Fibroblast of lung (primary cell): ENCODE measurements around the gene PPP2R1A. TPM values are rescaled to one million over a fixed set of nuclear protein-coding genes. Genes with fewer than 3 reads are reported as not detected.
"Not testable (repeated sequence)": the region's sequence is repeated elsewhere in the genome, so short reads cannot be mapped to it uniquely, and the experiment has no call there.

ENCODE experiments used
- DNase-seq, 2 donors: peaks; one replicate each; pipeline versions ENCODE4 v3.0.0 to v3.0.0-alpha.2; 2010; ENCODE audit warnings: low read depth in 2 of 2
- H2AFZ ChIP-seq: 2 replicates; pipeline ENCODE4 v1.5.1; 2012; ENCODE audit warnings: low read length, control low read depth, inconsistent platforms
- H3K27ac ChIP-seq: 2 replicates; pipeline ENCODE4 v1.5.1; 2011; ENCODE audit warnings: low read length, control low read depth; ENCODE audit not compliant: insufficient read depth
- H3K27me3 ChIP-seq: 2 replicates; pipeline ENCODE4 v1.5.1; 2011; ENCODE audit warnings: mild to moderate bottlenecking, low read length; ENCODE audit not compliant: control insufficient read depth, insufficient read depth
- H3K36me3 ChIP-seq: 2 replicates; pipeline ENCODE4 v1.5.1; 2011; ENCODE audit warnings: low read length; ENCODE audit not compliant: control insufficient read depth, insufficient read depth
- H3K4me1 ChIP-seq: 2 replicates; pipeline ENCODE4 v1.5.1; 2011; ENCODE audit warnings: low read length; ENCODE audit not compliant: control insufficient read depth, insufficient read depth; ENCODE audit errors: extremely low read depth
- H3K4me2 ChIP-seq: 2 replicates; pipeline ENCODE4 v1.5.1; 2011; ENCODE audit warnings: low read length, control low read depth; ENCODE audit not compliant: insufficient read depth; ENCODE audit errors: extremely low read depth
- H3K4me3 ChIP-seq, 4 experiments: fragments of 200-600 bp in 1 of 4; sonication (generic) in 1 of 4; replicated peaks in 1 of 4; 2 replicates each; pipeline ENCODE4 v1.5.1; 2011 to 2016; ENCODE audit warnings: low read length in 4 of 4, low read depth in 3 of 4, mild to moderate bottlenecking in 3 of 4, control low read depth in 2 of 4, inconsistent platforms in 1 of 4, mixed read lengths in 1 of 4; ENCODE audit not compliant: insufficient read depth in 1 of 4; ENCODE audit errors: control extremely low read depth in 1 of 4
- H3K79me2 ChIP-seq: 2 replicates; pipeline ENCODE4 v1.5.1; 2012; ENCODE audit warnings: mild to moderate bottlenecking, low read length, inconsistent platforms; ENCODE audit not compliant: control insufficient read depth, insufficient read depth
- H3K9ac ChIP-seq: 2 replicates; pipeline ENCODE4 v1.5.1; 2011; ENCODE audit warnings: mild to moderate bottlenecking, low read length, control low read depth; ENCODE audit not compliant: insufficient read depth
- H3K9me3 ChIP-seq: 2 replicates; pipeline ENCODE4 v1.5.1; 2012; ENCODE audit warnings: low read depth, low read length; ENCODE audit not compliant: control insufficient read depth, insufficient read depth
- H4K20me1 ChIP-seq: 2 replicates; pipeline ENCODE4 v1.5.1; 2011; ENCODE audit warnings: low read length; ENCODE audit not compliant: control insufficient read depth, insufficient read depth; ENCODE audit errors: extremely low read depth
- EZH2 ChIP-seq: IDR thresholded peaks from 2 replicates; pipeline ENCODE4 v1.5.1; 2012; ENCODE audit warnings: low read length, control low read depth, mild to moderate bottlenecking; ENCODE audit errors: missing control alignments
- polyA plus RNA-seq, 2 donors: library from polyadenylated mRNA; depleted of rRNA in 1 of 2; stranded (reverse) in 1 of 2; unstranded in 1 of 2; fragments of >200 nt; gene quantifications; 2 replicates each; pipeline ENCODE4 v1.2.1, GENCODE V29; 2011 to 2012; ENCODE audit warnings: missing spikeins in 1 of 2
- total RNA-seq: library from RNA; depleted of rRNA; stranded (reverse); fragments of >200 nt; gene quantifications from 2 replicates; pipeline ENCODE4 v1.2.1, GENCODE V29; 2014
- TF ChIP-seq, protein P1 (sequence below), 2 donors: IDR thresholded peaks in 1 of 2; conservative IDR thresholded peaks in 1 of 2; 1 replicate in 1 of 2; 2 replicates in 1 of 2; pipeline ENCODE4 v1.5.1; 2011 to 2012; ENCODE audit warnings: low read length in 2 of 2, control low read depth in 1 of 2, inconsistent platforms in 1 of 2, low read depth in 1 of 2, mild to moderate bottlenecking in 1 of 2

The PPP2R1A gene
- total and polyA plus RNA-seq, 2 donors (not counting 1 experiment from before 2014, with no cell fraction given) = 115 to 171 TPM

DNA sequence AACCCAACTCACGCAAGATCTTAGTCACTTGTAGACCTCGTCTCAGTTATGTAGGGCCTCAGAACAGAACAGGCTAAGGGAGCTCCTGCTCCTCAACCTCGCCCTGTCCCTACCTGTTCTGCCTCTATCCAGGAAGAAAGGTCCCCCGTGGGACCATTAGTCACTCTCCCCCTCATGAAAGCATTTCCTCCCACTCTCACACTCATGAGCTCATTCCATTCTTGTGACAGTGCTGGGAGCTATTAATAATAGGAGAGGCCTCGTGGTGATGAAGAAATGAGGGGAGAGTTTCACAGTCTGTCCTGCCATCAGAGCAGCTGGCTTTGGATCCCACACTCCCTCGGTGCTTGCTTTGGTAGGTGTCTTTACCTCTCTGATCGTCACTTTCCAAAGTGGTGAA, 10.2 kb downstream of the PPP2R1A start:
- H3K36me3 ChIP-seq = peaks cover 19% of the 10 kb centered on the region
- H3K27me3 ChIP-seq = no peaks in the 10 kb centered on the region
- peak overlapping the region; percentile 30 for H3K27ac ChIP-seq

GRCh38 chr19:52200755-52201391, 11.0 kb downstream of the PPP2R1A start:
- H3K4me1 ChIP-seq, H3K9ac ChIP-seq, H3K9me3 ChIP-seq, H3K27me3 ChIP-seq, H4K20me1 ChIP-seq, H2AFZ ChIP-seq, DNase-seq, H3K4me3 ChIP-seq, H3K4me2 ChIP-seq: not testable (repeated sequence)
- Histone ChIP-seq H3K36me3 (peaks cover 23% of the 10 kb centered on the region), H3K79me2 (peaks cover 89% of the 10 kb centered on the region), H3K27ac (peak overlapping the region; percentile 30)

More for the DNA sequence above, 10.2 kb downstream of the PPP2R1A start:
- peaks cover 90% of the 10 kb centered on the region for H3K79me2 ChIP-seq
- H3K9me3 ChIP-seq = no peaks in the 10 kb centered on the region
- peak; percentile 46 to 78 for DNase-seq
- H3K4me1 ChIP-seq = peaks cover 7% of the 10 kb centered on the region
- no peak overlapping the region for H2AFZ ChIP-seq
- no peak for TF ChIP-seq EZH2
- TF ChIP-seq, protein P1, sequence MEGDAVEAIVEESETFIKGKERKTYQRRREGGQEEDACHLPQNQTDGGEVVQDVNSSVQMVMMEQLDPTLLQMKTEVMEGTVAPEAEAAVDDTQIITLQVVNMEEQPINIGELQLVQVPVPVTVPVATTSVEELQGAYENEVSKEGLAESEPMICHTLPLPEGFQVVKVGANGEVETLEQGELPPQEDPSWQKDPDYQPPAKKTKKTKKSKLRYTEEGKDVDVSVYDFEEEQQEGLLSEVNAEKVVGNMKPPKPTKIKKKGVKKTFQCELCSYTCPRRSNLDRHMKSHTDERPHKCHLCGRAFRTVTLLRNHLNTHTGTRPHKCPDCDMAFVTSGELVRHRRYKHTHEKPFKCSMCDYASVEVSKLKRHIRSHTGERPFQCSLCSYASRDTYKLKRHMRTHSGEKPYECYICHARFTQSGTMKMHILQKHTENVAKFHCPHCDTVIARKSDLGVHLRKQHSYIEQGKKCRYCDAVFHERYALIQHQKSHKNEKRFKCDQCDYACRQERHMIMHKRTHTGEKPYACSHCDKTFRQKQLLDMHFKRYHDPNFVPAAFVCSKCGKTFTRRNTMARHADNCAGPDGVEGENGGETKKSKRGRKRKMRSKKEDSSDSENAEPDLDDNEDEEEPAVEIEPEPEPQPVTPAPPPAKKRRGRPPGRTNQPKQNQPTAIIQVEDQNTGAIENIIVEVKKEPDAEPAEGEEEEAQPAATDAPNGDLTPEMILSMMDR (conservative IDR thresholded peaks at IDR 0.05 in 1 of 2, IDR thresholded peaks at IDR 0.05 in 1 of 2; ENCODE audit: low read depth in 1 of 2, low read length in 2 of 2) = no peak
- no peak overlapping the region for H3K9ac ChIP-seq
- H4K20me1 ChIP-seq = no peaks in the 10 kb centered on the region
- no peak overlapping the region for H3K4me3 ChIP-seq
- peak overlapping the region; percentile 26 for H3K4me2 ChIP-seq

- Histone ChIP-seq H3K9me3 (no peaks in the 10 kb centered on the region), H3K27ac (no peak overlapping the region), H3K79me2 (peaks cover 58% of the 10 kb centered on the region), H4K20me1 (no peaks in the 10 kb centered on the region), H3K4me2 (no peak overlapping the region), H2AFZ (no peak overlapping the region), H3K4me3 (no peak overlapping the region), H3K9ac (no peak overlapping the region), H3K4me1 (no peaks in the 10 kb centered on the region), H3K36me3 (peaks cover 29% of the 10 kb centered on the region), H3K27me3 (no peaks in the 10 kb centered on the region)
- no peak for DNase-seq
- TF ChIP-seq, protein P1 (conservative IDR thresholded peaks at IDR 0.05 in 1 of 2, IDR thresholded peaks at IDR 0.05 in 1 of 2; ENCODE audit: low read depth in 1 of 2, low read length in 2 of 2) = no peak
- TF ChIP-seq EZH2 = no peak
Measured at GRCh38 chr19:52206481-52206880, 16.6 kb downstream of the PPP2R1A start.
